OCI-LY1 (cell line): ENCODE results near the gene LBX2.

ENCODE experiments used
- CTCF ChIP-seq: fragments of 200-600 bp; sonication (generic), shearing (Covaris generic); IDR thresholded peaks from 2 replicates; pipeline ENCODE4 v1.5.1; 2017; ENCODE audit warnings: mild to moderate bottlenecking, antibody characterized with exemption, low read length, moderate library complexity, mixed read lengths
- EZH2 ChIP-seq: fragments of 200-600 bp; sonication (generic), shearing (Covaris generic); IDR thresholded peaks from 2 replicates; pipeline ENCODE4 v1.8.0; 2017; ENCODE audit warnings: borderline replicate concordance, mixed run types, mild to moderate bottlenecking, antibody characterized with exemption, low read length, moderate library complexity, mixed read lengths

- TF ChIP-seq EZH2 (no peak), CTCF (peak; percentile 43)
Observed at GRCh38 chr2:74474899-74475298, 24.5 kb downstream of the LBX2 start.
